GM12891 (cell line): ENCODE results near the gene ZDHHC7.

Experiments
- PAX5 ChIP-seq: IDR thresholded peaks from 2 replicates; pipeline ENCODE4 v1.6.1; 2011; ENCODE audit warnings: low read length, moderate library complexity, mild to moderate bottlenecking; ENCODE audit not compliant: insufficient read depth, severe bottlenecking
- POLR2A ChIP-seq: IDR thresholded peaks from 2 replicates; pipeline ENCODE4 v1.6.1; 2011; ENCODE audit warnings: low read depth, low read length, control low read depth
- POLR2AphosphoS5 ChIP-seq: IDR thresholded peaks from 2 replicates; pipeline ENCODE4 v1.6.1; 2011; ENCODE audit warnings: low read depth, low read length, control low read depth
- SPI1 ChIP-seq: IDR thresholded peaks from 2 replicates; pipeline ENCODE4 v1.6.1; 2011; ENCODE audit warnings: low read depth, low read length, control low read depth
- TAF1 ChIP-seq: IDR thresholded peaks from 2 replicates; pipeline ENCODE4 v1.6.1; 2011; ENCODE audit warnings: low read depth, low read length, control low read depth

GRCh38 chr16:84985079-84986065 is 26.0 kb downstream of the ZDHHC7 start:
- no peak for TF ChIP-seq POLR2AphosphoS5
- no peak for TF ChIP-seq POLR2A
- TF ChIP-seq TAF1 = no peak
- TF ChIP-seq PAX5 = no peak
- TF ChIP-seq SPI1 = no peak
